DMS 273 treated with DMSO at 0.1 percent for 48 hours (cell line): Measurements from ENCODE around the gene RNF144A.
"Not testable (repeated sequence)": the region's sequence is repeated elsewhere in the genome, so short reads cannot be mapped to it uniquely, and the experiment has no call there.

Experiments
- DNase-seq: peaks from one replicate; lab custom pipeline; 2025; lab: John Stamatoyannopoulos, UW

Gene RNF144A, protein sequence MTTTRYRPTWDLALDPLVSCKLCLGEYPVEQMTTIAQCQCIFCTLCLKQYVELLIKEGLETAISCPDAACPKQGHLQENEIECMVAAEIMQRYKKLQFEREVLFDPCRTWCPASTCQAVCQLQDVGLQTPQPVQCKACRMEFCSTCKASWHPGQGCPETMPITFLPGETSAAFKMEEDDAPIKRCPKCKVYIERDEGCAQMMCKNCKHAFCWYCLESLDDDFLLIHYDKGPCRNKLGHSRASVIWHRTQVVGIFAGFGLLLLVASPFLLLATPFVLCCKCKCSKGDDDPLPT

DNA sequence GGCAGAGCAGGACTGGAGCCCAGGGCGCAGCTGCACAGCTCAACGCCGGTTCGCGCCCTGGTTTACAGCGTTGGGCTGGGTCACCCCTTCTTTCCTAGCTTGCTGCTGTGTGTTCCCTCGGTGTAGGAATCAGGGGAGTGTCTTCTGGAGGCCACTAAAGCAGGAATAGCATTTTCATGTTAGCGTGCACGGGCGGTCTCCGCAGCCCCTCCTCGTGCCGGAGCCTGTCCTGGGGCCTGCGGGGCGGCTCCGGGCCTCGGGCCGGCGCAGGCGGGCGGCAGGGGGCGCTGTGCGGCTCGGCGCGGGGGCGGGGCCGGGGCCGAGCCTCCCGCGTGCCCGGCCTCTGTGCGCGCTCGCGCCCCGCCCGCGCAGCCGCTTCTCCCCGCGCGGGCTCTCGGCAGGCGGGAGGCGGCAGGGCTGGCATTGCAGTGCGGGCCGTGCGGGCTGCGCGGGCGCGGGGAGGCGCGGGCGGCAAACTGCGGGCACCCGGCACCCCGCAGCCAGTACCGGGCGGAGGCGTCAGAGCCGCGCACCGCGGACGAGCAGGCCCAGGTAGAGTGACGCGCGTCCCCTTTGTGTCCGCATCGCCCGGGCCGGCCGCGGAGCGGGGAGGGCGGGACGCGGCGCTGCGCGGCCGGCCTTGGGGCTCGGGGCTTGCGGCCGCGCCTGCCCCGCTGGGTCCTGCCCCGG is at the start of gene RNF144A:
RNF144A (plus strand) TSS at position 342 of the 690 bp plus-strand sequence. CDS start 79,515 bp downstream, outside the sequence.
- no peak for DNase-seq

DNA sequence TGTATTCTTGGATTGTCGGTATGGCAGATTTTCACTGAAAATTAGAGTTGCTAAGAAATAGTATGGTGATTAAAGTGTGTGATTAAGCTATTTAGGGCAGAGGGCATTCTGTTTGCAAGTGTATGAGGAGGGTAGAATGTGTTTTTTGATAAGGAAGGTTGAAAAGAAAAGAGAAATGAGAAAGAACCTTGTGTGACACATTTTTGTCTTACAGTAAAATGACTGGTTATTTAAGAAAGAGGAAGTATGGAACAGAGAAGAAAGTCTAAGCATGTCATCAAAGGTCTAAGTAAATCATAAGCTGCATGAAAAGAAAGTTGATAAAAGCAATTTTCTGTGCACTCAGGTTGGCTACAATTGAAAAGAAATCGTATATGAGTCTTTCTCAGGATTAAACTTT is 44.8 kb upstream of the RNF144A start:
- DNase-seq: no peak

DNA sequence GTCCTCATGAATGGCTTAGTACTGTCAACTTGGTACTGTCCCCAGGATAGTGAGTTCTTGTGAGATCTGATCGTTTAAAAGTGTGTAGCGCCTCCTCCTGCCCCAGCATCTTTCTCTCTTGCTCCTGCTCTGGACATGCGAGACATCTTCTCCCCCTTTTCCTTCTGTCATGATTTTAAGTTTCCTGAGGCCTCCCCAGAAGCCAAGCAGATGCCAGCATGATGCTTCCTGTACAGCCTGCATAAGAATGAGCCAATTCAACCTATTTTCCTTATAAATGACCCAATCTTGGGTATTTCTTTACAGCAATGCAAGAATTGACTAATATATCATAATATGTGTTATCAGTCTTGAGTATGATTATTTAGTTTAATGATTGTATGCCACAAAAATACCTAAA is 43.2 kb upstream of the RNF144A start:
- DNase-seq: no peak

DNA sequence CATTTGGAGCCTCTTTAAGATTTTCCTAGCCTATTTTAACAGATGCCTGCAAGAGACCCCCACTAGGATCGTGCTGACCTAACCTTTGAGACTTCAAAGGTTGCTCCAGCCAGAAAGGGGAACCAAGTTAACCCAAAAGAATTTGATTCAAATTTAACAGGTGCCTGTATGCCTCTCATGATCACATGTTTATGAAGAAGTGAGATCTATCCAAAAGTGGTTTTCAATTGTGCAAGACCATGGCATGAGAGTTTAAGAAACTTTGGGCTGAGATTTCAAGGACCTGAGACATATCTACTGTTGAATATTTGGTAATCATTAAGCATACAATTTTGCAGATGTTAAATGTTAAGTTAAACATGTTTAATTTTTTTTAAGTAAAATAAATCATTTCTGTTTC is 40.9 kb upstream of the RNF144A start:
- DNase-seq: no peak

DNA sequence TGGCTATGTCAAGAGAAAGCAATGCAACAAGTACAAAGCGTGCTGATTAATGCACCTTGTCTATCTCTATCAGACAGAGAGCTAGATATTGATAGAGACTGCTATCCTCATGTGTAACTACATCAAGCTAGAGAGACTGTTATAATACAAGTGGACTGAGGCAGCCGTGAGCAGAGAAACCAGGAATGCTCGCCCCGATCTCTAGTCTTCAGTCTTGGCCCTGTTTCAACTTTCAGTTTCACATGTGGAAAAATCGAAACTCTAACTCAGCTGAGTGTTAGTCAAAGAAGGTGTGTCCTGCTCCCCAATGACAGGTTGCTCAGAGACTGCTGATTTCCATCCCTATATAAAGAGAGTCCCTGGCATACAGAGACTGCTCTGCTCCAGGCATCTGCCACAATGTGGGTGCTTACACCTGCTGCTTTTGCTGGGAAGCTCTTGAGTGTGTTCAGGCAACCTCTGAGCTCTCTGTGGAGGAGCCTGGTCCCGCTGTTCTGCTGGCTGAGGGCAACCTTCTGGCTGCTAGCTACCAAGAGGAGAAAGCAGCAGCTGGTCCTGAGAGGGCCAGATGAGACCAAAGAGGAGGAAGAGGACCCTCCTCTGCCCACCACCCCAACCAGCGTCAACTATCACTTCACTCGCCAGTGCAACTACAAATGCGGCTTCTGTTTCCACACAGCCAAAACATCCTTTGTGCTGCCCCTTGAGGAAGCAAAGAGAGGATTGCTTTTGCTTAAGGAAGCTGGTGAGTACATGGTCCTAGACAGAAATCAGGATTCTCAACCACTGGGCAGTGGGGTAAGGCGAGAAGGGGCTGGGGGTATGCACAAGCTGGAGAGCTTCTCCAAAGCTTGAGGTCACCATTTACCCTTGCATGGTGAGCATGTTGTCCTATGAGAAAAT is 39.6 kb upstream of the RNF144A start, which contains the start of gene RSAD2:
RSAD2 (plus strand) TSS at position 376 of the 903 bp plus-strand sequence; CDS start at position 400, 24 bp downstream.
- no peak for DNase-seq

DNA sequence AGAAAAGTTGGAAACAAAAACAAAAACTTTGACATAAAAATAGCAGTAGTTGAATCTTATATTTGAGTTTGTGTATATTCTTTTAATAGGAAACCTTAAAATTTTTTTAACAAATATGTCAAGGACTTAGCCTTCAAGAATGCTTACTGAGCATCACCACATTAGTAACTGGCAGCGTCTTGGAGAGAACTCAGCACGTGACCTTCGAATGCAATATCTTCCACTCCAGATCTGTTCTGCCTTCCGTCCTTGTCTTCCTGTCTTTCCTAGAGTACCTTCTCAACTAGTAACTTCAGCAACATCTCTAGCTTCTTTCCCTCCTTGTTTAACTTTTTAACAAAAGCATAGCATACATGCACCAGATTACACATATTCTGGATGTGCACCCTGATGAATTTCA is 38.7 kb upstream of the RNF144A start:
- no peak for DNase-seq

DNA sequence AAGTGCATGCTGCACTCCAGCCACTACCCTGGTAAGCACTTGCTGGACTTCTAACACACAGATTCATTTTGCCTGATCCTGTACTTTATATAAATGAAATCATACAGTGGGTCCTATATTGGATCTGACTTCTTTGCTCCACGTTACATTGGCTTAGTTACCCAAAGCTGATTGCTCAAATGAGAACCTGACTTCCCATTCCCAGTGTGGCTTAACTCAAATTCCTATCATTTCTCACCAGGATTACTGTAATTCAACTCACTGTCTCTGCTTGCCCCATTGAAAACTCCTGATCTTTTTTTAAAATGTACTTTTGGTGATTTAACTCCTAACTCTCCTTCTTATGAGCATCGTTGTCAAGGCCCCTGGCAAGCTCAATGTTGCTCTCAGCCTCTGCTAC is 38.2 kb upstream of the RNF144A start:
- no peak for DNase-seq

DNA sequence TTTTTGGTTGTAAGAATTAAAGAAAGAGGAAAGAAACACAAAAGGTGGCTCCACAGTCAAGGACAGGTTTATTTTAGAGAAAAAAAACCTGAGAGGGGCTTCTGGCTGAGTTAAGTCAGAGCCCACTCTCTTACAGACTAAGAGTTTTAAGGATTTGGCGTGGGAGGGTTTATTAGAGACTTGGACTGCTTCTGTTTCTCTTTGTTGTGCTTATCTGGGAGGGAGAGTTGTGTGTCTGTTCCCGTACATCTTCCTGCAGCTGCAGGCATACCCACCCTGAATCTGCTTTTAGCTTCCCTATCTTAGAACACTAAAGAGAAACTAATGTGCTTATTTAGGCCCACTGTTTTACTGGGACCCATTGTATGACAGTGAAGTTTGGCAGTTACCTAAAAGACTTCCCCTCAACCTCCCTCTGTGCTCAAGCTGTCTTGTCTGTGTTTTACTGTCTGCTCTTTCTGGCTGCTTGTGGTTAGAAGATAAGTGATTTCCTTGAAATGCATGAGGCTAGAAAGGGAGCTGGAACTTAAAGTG is 36.9 kb upstream of the RNF144A start:
- no peak for DNase-seq

DNA sequence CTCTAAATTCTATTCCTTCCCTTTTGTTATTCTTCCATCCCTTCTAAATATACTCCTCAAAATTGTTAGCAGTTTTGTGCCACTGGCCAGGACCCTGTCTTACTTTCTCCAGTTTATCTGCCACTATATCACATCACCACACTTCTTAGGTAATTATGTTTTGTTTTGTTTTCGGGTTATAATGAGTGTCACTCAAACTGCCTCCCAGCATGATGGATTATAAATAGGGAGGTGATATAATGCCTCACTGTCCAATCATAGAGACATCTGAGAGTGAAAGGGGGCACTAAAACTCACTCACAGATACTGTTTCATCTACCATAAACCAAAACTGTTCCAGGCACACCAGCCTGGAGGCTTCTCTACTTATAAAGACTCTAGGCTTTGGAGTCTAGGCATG is 36.2 kb upstream of the RNF144A start:
- no peak for DNase-seq

DNA sequence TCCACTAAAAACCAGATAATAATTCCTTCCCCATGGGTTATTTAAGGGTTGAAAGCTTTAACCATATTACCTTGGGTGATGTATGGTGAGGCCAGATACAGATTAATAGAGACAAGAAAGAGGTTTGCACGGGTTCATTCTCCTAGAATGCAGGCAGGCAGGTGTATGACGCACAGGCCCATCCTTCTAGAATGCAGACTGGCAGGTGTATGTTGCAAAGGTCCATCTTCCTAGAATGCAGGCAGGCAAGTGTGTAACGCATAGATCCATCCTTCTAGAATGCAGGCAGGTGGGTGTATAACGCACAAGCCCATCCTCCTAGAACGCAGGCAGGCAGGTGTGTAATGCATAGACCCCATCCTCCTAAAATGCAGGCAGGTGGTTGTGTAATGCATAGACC is 35.7 kb upstream of the RNF144A start:
- no peak for DNase-seq

DNA sequence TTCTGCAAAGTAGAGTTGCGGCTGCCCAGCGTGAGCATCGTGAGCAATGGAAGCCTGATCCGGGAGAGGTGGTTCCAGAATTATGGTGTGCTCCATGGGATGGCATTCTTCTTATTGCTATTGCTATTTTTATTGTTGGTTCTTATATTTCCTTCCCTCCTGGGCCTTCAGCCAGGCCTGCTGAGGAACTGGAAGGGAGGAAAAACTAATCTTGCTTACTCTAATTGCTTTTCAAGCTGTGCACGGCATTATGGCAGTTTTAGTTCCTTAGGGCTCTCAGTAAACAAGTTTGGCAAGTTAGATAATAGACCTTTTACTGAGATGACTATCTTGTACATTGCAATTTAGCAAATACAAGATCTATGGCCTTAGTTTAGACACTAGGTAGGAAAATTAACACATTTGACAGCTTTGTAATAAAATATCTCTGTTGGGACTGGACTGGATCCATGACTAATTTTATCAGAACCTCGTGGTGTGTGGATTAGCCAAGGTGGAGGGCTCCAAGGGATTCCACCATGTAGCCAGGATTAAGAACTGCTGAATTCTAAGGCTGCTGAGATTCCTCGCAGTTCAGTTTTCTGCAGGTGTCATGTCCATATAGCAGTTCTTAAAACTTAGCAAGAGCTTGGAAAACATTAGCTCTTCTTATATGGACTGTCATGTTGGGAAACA is 33.6 kb upstream of the RNF144A start:
- no peak for DNase-seq

DNA sequence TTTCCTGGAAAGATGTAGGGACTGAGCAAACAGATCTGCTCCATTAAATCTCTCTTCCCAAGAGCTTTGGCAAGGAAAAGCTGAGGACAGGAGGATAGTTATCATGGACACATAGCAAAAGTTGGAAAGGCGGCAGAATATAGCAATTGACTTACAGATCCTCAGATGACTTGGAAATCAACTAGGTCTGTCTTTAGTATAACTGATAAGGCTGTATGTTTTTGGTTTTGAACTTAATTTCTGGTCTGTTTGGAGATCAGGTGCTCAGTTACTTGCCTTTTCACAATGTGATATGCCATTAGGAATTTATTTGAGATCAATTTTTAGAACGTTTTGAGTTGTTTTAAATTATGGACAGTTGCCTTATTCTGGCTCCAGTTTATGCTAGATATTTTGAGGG is 31.7 kb upstream of the RNF144A start:
- DNase-seq: no peak

DNA sequence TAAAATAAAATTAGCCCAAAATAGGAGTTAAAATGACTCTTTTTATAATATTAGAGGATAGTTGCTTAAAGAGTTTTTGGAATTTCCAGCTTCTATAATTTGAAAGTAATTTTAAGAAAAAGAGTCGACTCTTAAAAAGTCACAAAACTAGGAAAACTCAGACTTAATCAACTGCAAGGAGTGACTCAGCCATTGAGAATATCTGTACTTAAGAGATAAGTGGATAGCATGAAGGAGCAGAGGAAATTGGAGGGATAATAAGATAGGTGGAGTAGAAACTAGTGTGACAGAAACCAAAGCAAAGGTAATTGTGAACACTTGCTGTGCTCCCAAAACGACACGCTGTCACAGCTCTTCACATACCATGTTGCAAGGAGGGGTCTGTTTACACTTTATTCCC is 31.2 kb upstream of the RNF144A start:
- no peak for DNase-seq

DNA sequence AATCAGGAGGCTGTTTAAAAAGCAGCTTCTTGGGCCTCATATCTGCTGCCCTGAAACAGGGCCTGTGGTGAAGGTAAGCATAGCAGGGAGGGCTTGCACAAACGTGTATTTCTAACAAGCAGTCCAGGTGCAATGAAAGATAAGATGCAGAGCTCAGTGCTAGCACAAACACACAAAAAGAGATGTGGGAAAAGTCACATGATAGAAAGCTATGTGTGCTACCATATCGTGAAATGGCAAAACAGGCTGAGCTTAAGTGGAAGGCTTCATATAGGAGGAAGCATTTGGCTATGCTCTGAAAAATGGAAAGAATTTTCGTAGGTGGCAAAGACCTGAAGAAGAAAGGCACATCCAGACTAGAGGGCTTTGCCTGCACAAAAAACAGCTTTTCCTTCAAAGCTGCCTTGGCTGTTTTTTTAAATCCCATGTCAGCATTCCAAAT is 29.4 kb upstream of the RNF144A start:
- DNase-seq: no peak

DNA sequence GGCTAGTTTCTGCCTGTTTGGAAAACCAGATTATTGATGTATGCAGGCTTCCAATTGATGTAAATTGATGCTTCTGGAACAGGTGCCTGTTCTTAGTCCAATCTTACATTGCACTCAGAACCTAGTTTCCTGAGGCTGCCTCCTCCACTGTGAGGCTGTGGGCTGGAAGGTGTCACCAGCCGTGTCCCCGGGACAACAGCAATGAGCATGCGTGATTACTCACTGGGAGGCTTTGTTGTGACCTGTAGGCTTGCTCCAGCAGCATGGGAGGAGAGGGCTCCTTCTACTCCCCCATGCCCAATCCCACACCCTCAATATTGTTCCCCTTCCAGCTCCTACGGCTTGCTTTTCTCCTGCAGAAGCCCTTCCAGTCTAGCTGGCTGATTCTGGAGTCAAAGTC is 28.5 kb upstream of the RNF144A start:
- no peak for DNase-seq

DNA sequence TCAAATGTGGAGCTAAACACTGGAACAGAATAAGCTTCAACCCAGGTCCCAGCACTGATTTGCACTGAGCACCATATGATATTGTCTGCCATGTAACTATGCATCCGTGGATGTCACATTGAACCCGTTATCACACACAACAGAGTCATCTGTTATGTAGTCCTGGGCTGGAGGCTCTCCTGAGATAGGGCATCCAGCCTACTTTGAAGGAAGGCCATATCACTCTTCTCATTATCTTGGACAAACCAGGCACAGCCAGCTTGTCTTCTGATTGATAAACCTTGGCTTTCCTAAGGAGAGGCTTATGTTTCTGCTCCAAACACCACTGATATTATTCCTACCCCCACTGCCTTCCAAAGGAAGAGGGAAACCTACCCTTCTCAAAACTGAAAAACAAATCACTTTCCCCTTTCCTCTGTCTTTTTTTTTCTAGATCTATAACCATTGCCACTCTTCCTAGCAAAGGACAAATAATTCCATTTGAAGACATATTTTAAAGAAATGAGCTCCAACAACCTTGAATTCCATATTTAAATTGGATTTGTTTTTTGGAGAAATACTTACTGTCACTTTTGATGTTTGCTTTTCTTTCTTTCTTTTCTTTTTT is 23.2 kb upstream of the RNF144A start:
- DNase-seq: no peak

DNA sequence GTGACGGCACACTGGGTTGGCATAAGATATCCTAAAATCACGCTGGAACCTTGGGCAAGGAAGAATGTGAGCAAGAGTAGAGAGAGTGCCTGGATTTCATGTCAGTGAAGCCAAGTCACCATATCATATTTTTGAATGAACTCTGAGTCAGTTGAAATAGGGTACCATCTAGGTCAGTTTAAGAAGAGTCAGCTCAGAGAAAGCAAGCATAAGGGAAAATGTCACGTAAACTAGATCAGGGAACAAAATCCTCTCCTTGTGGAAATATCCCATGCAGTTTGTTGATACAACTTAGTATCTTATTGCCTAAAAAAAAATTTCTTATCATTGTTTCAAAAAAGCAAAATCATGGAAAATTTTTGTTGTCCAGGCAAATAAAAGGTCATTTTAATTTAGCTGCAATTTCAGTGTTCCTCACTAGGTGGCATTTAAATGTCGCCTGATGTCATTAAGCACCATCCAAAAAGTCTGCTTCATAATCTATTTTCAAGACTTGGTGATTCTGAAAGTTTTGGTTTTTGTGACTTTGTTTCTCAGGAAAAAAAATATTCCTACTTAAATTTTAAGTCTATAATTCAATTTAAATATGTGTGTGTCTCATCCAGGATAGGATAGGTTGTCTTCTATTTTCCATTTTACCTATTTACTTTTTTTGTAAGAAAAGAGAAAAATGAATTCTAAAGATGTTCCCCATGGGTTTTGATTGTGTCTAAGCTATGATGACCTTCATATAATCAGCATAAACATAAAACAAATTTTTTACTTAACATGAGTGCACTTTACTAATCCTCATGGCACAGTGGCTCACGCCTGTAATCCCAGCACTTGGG is 20.1 kb upstream of the RNF144A start:
- DNase-seq: no peak

DNA sequence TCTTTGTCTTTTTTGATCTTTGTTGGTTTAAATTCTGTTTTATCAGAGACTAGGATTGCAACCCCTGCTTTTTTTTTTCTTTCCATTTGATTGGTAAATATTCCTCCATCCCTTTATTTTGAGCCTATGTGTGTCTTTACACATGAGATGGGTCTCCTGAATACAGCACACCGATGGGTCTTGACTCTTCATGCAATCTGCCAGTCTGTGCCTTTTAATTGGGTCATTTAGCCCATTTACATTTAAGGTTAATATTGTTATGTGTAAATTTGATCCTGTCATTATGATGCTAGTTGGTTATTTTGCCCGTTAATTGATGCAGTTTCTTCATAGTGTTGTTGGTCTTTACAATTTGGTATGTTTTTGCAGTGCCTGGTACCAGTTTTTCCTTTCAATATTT is 14.6 kb upstream of the RNF144A start:
- DNase-seq: not testable (repeated sequence)

DNA sequence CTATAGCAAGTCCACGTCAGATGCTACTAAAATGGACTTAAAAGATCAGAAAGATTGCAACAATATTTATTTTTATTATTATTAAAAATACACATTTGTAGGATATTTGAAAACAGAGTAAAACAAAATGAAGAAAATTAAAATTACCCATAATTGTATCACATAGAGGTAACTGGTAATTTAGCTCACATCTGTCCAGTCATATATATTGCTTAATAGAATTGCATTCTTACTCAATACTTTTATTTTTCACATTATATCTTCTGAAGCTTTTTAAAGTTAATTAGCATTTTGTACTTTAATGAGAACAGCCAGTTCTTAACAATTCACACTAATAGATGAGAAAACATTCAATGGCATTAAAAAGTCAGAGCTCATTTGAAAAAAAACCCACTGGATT is 11.5 kb upstream of the RNF144A start:
- DNase-seq: no peak

DNA sequence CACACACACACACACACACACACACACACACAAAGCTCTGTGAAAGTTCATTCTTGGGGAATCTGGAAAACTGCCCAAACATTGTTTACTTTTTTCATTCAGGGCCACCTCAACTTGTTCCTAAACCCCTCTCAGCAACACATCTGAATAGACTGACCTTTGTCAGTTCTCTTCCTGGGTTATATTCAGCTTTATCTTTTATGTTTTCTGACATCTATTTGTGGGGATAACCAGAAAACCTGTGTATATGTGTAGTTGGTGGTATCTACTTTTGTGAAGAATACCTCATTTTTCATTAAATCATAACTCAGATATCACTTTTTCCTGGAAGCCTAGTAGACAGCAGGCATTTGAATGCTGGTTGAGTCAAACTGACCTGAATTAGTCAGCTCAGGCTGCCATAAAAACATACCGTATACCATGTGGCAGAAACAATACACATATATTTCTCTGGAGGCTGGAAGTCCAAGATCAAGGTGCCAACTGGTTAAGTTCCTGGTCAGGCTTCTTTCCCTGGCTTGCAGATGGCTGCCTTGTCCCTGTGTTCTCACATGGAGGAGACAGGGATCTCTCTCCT is 11.0 kb upstream of the RNF144A start:
- no peak for DNase-seq
